ENCODE data around the gene DAGLA. TPM values are rescaled to one million over a fixed set of nuclear protein-coding genes. Genes with fewer than 3 reads are reported as not detected.

DAGLA gene
- total RNA-seq, 2 experiments from 2014 or later, result 0.05 TPM; not detected in 1

GRCh38 chr11:61795459-61795858 lies 115.3 kb downstream of the DAGLA start:
- POLR2A ChIA-PET, result interaction anchor here (0.8 to 4.1 kb wide), 3 partner anchors 19 to 33 kb away, joined by 3 to 37 read pairs (median 14); partner anchors contain the start of genes FADS1 and FADS2
- ATAC-seq (no peak), DNase-seq (no peak)
- CTCF ChIA-PET, result interaction anchor here (1.0 to 5.4 kb wide), 10 partner anchors 11 to 312 kb away, joined by 3 to 129 read pairs (median 44); partner anchors contain the start of genes FADS1 and FADS2
- H3K27ac Mint-ChIP-seq, result no peak overlapping the region
- peaks cover 63% of the 10 kb centered on the region for H3K36me3 Mint-ChIP-seq (ENCODE audit: low read depth)
- H3K4me3 Mint-ChIP-seq, result peak overlapping the region; percentile 31
- H3K27me3 Mint-ChIP-seq (ENCODE audit: low read depth), result no peaks in the 10 kb centered on the region
- no peaks in the 10 kb centered on the region for H3K9me3 Mint-ChIP-seq (ENCODE audit: insufficient read depth)
- H3K4me1 Mint-ChIP-seq (ENCODE audit: low read depth), result peaks cover 61% of the 10 kb centered on the region

GRCh38 chr11:61795876-61796526 lies 115.8 kb downstream of the DAGLA start:
- Mint-ChIP-seq H3K27me3 (ENCODE audit: low read depth) (no peaks in the 10 kb centered on the region), H3K4me3 (no peak overlapping the region), H3K4me1 (ENCODE audit: low read depth) (peaks cover 59% of the 10 kb centered on the region), H3K27ac (peak overlapping the region; percentile 16), H3K9me3 (ENCODE audit: insufficient read depth) (no peaks in the 10 kb centered on the region), H3K36me3 (ENCODE audit: low read depth) (peaks cover 64% of the 10 kb centered on the region)
- ChIA-PET CTCF (interaction anchor here (1.0 to 5.4 kb wide), 19 partner anchors 8 to 312 kb away, joined by 3 to 129 read pairs (median 32); partner anchors contain the start of genes BEST1, FADS1 and FADS2), POLR2A (interaction anchor here (1.0 to 3.4 kb wide), 3 partner anchors 8 to 32 kb away, joined by 3 to 14 read pairs (median 4); partner anchors contain the start of gene FADS2)
- no peak for DNase-seq
- no peak for ATAC-seq

Other genes starting within 250 kb of the DAGLA start
- gene LRRC10B, start 171.6 kb upstream of the DAGLA start, total RNA-seq, result not detected
- gene SYT7, start 99.3 kb upstream of the DAGLA start, total RNA-seq, result not detected
- 1 to 10 TPM; 2.8 to 2.9 TPM for gene MYRF, start 72.2 kb downstream of the DAGLA start, total RNA-seq
- 100 to 1,000 TPM; 154 to 163 TPM for gene TMEM258, start 112.2 kb downstream of the DAGLA start, total RNA-seq
- gene FEN1, start 112.5 kb downstream of the DAGLA start, total RNA-seq, result 100 to 1,000 TPM; 146 TPM
- gene FADS1, start 136.6 kb downstream of the DAGLA start, total RNA-seq, result 10 to 100 TPM; 84.1 to 92.8 TPM
- gene FADS2, start 147.9 kb downstream of the DAGLA start, total RNA-seq, result 100 to 1,000 TPM; 395 to 416 TPM
- 1 to 10 TPM; 3.8 to 4.5 TPM for gene FADS3, start 211.2 kb downstream of the DAGLA start, total RNA-seq
- not detected for gene RAB3IL1, start 237.2 kb downstream of the DAGLA start, total RNA-seq

Data from activated CD8-positive, alpha-beta T cell treated with anti-CD3 and anti-CD28 coated beads, Interleukin-2, amount 10 ng/mL, durations not matched to agents 7 days and 5 days (primary cell).